Body of pancreas (tissue), 4 donors: ENCODE results near the gene RILPL1. TPM values are rescaled to one million over a fixed set of nuclear protein-coding genes. Genes with fewer than 3 reads are reported as not detected.
"Not testable (repeated sequence)": the region's sequence is repeated elsewhere in the genome, so short reads cannot be mapped to it uniquely, and the experiment has no call there.

Experiments
- ATAC-seq: fragments of 150-250 bp; one replicate; pipeline ENCODE4 v1.9.1; 2016
- DNase-seq, 4 donors: peaks; one replicate each; pipeline ENCODE4 v3.0.0-alpha.2; 2019
- H3K27ac ChIP-seq, 4 donors: fragments of 200-600 bp; sonication (generic); 1 replicate in 3 of 4; 2 replicates in 1 of 4; pipeline versions ENCODE4 v1.5.1 to v1.6.1; 2016 to 2019; ENCODE audit warnings: mild to moderate bottlenecking in 1 of 4, mixed read lengths in 1 of 4, moderate library complexity in 1 of 4
- H3K27me3 ChIP-seq, 2 donors: fragments of 200-600 bp; sonication (generic); one replicate each; pipeline ENCODE4 v1.6.0; 2016; ENCODE audit warnings: mild to moderate bottlenecking in 1 of 2
- H3K36me3 ChIP-seq, 2 donors: fragments of 200-600 bp; sonication (generic); replicated peaks in 1 of 2; 2 replicates each; pipeline ENCODE4 v1.5.1; 2016; ENCODE audit warnings: low read depth in 2 of 2; ENCODE audit not compliant: insufficient read depth in 1 of 2
- H3K4me1 ChIP-seq: fragments of 200-600 bp; sonication (generic); one replicate; pipeline ENCODE4 v1.6.0; 2016
- H3K4me3 ChIP-seq, 2 donors: fragments of 200-600 bp; sonication (generic); 1 replicate in 1 of 2; 2 replicates in 1 of 2; pipeline ENCODE4 v1.5.1; 2016 to 2019
- H3K9me3 ChIP-seq, 3 donors: fragments of 200-600 bp; sonication (generic); 1 replicate in 2 of 3; 2 replicates in 1 of 3; pipeline ENCODE4 v1.5.1; 2016
- POLR2A ChIP-seq, 3 donors: fragments of 450-650 bp; IDR thresholded peaks; one replicate each; pipeline ENCODE4 v1.6.1; 2016; ENCODE audit warnings: antibody characterized with exemption in 3 of 3, mild to moderate bottlenecking in 2 of 3
- WGBS, 2 donors: methylation state at CpG; one replicate each; pipeline ENCODE4 v1.1.5; 2017; 5-methylcytosine and 5-hydroxymethylcytosine counted together
- intact Hi-C: fragments of 100-400 bp; cut with DNase I; formaldehyde crosslinking; loops from one replicate; pipeline ENCODE4 v1.15.1; 2023
- total RNA-seq, 2 donors: library from RNA; depleted of rRNA; stranded (reverse); fragments of >200 nt; gene quantifications; one replicate each; pipeline ENCODE4 v1.1.0, GENCODE V29; 2016
- TF ChIP-seq, protein P1 (sequence below), 7 experiments: fragments of 450-650 bp in 4 of 7; fragments of 200-600 bp in 3 of 7; sonication (generic) in 3 of 7; IDR thresholded peaks; one replicate each; pipeline ENCODE4 v1.5.1; 2016 to 2019; ENCODE audit warnings: antibody characterized with exemption in 7 of 7

RILPL1 gene, protein sequence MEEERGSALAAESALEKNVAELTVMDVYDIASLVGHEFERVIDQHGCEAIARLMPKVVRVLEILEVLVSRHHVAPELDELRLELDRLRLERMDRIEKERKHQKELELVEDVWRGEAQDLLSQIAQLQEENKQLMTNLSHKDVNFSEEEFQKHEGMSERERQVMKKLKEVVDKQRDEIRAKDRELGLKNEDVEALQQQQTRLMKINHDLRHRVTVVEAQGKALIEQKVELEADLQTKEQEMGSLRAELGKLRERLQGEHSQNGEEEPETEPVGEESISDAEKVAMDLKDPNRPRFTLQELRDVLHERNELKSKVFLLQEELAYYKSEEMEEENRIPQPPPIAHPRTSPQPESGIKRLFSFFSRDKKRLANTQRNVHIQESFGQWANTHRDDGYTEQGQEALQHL
- total RNA-seq: 1 to 10 TPM; 4.3 to 4.9 TPM

DNA sequence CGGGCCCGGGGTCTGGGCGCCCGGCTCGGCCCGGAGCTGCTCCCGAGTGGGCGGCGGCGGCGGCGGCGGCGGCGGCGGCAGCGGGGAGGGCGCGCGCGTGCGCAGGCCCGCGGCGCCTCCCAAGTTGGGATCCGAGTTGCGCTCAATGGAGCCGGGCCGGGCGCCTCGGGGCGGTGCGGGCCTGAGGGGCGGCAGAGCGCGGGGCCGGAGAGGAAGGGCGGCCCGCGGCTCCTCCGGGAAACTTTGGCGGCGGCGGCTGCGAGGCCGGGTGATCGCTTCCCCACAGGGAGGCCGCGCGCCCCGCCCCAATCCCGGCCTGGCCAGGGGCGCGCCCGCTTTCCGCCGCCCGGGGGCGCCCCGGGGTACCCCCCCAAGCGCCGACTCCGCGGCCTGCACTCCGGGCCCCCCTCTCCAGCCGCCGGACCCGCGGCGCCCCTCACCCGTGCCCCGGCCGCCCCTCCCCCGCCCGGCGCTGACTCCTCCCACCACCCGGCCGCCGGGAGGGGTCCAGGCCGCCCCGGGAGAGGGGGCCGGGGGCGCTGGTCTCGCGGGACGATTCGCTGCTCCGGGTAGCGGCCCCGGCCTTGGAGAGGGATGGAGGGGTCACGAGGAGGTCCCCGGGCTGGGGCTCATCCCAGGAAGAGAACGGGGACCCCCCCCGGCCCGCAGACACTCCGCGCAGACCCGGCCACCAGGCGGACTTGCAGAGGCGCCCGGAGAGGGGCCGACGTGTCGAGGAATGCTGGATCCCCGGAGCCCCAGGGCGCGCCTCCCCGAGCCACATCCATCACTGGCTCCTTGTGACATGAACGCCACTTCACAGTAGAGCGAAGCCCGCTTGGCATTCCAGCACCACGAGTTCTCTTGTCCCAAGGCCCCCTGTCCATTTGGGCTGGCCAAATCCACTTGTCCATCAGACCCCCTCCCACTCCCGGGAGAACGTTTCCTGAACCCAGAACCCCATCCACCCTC is at the start of gene RILPL1:
Gene RILPL1 (minus strand): TSS at position 48 of the 972 bp plus-strand sequence. CDS start 237 bp downstream, outside the sequence.
- Histone ChIP-seq H3K4me3 (peak within 1 kb of the TSS; percentile 41 to 70), H3K4me1 (peaks cover 30% of the 10 kb centered on the region), H3K27me3 (no peaks in the 10 kb centered on the region), H3K36me3 (no peaks in the 10 kb centered on the region), H3K9me3 (no peaks in the 10 kb centered on the region), H3K27ac (peak within 1 kb of the TSS; percentile 27 to 79 (median 64))
- DNase-seq (peak; percentile 23 to 52 (median 42)), ATAC-seq (peak; percentile 76)
- 0 to 1% methylated on average over 6 to 70 of the region's 114 CpGs for WGBS, 2 donors
- intact Hi-C loops: no loop called here
- peak in 1 of 3 donors; percentile 31 for TF ChIP-seq POLR2A (IDR thresholded peaks at IDR 0.05)
- TF ChIP-seq, protein P1, sequence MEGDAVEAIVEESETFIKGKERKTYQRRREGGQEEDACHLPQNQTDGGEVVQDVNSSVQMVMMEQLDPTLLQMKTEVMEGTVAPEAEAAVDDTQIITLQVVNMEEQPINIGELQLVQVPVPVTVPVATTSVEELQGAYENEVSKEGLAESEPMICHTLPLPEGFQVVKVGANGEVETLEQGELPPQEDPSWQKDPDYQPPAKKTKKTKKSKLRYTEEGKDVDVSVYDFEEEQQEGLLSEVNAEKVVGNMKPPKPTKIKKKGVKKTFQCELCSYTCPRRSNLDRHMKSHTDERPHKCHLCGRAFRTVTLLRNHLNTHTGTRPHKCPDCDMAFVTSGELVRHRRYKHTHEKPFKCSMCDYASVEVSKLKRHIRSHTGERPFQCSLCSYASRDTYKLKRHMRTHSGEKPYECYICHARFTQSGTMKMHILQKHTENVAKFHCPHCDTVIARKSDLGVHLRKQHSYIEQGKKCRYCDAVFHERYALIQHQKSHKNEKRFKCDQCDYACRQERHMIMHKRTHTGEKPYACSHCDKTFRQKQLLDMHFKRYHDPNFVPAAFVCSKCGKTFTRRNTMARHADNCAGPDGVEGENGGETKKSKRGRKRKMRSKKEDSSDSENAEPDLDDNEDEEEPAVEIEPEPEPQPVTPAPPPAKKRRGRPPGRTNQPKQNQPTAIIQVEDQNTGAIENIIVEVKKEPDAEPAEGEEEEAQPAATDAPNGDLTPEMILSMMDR (IDR thresholded peaks at IDR 0.05): peak in 6 of 7 experiments; percentile 18 to 39 (median 31)

DNA sequence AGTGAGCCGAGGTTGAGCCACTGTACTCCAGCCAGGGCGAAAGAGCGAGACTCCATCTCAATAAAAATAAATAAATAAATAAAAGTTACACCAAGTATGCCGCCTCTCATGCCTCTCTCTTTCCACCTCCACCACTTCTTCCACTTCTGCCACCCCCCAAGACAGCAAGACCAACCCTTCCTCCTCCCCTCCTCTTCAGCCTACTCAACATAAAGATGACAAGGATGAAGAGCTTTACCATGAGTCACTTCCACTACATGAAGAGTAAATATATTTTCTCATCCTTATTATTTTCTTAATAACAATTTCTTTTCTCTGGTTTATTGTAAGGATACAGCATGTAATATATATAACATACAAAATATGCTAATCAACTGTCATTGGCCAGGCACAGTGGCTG is 47.3 kb upstream of the RILPL1 start:
- H3K27me3 ChIP-seq: no peaks in the 10 kb centered on the region
- 97 to 98% methylated on average over 4 of the region's 4 CpGs for WGBS, 2 donors
- H3K4me1 ChIP-seq: peaks cover 29% of the 10 kb centered on the region
- intact Hi-C loops: no loop called here
- DNase-seq (no peak), ATAC-seq (no peak)
- H3K27ac ChIP-seq: no peak overlapping the region
- no peaks in the 10 kb centered on the region for H3K36me3 ChIP-seq
- TF ChIP-seq POLR2A (IDR thresholded peaks at IDR 0.05): peak in 1 of 3 donors; percentile 2
- TF ChIP-seq, protein P1 (IDR thresholded peaks at IDR 0.05): no peak
- H3K9me3 ChIP-seq: no peaks in the 10 kb centered on the region
- no peak overlapping the region for H3K4me3 ChIP-seq

DNA sequence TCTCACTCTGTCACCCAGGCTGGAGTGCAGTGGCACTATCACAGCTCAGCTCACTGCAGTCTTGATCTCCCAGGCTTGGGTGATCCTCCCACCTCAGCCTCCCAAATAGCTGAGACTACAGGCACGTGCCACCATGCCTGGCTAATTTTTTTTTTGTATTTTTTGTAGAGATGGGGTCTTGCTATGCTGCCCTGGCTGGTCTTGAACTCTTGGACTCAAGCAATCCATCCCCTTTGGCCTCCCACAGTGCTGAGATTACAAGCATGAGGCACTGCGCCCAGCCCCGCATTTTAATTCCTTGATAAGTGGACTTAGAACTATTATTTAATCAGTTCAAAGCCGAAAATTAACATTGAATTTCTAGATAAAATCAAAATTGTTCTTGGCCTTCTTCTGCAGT is 45.3 kb upstream of the RILPL1 start:
- not testable (repeated sequence) for H3K27me3 ChIP-seq, H3K27ac ChIP-seq, H3K4me3 ChIP-seq, H3K36me3 ChIP-seq, ATAC-seq, DNase-seq, H3K9me3 ChIP-seq
- intact Hi-C loops: loop anchor here (10.0 kb wide), 1 partner anchor 314 kb away; no protein-coding TSS in a partner anchor
- H3K4me1 ChIP-seq: peaks cover 22% of the 10 kb centered on the region
- WGBS, 2 donors: 88 to 94% methylated on average over 4 of the region's 4 CpGs

DNA sequence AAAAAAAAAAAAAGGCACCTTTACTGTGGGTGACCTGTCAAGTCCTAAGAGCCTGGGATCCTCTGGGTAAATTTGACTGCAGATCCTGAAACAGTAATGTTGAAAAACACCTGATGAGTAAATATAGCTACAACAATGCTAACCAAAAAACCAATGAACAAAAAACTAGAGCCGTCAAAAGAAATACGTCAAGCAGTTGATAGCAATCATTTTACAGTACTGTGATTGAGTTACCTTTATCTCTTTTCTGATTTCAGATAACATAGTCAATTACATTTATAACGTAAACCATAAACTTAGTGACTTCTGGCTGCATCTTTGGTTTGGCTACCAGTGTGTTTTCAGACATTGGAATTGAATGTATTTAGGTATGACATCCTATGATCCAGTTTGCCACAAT is 44.7 kb upstream of the RILPL1 start:
- intact Hi-C loops: loop anchor here (10.0 kb wide), 1 partner anchor 313 kb away; no protein-coding TSS in a partner anchor
- no peak for TF ChIP-seq POLR2A (IDR thresholded peaks at IDR 0.05)
- TF ChIP-seq, protein P1 (IDR thresholded peaks at IDR 0.05): no peak

DNA sequence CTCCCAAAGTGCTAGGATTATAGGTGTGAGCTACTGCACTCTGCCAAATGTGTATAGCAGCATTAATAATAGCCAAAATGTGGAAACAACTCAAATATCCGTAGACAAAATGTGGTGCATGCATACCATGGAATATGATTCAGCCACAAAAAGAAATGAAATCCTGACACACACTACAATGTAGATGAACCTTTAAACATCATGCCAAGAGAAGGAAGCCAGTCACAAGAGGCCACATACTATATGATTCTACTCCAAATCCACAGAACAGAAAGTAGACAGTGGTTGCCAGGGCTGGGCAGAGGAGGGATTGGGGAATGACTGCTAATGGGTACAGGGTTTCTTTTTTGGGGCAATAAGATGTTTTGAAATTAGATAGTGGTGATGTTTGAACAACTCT is 43.1 kb upstream of the RILPL1 start:
- ATAC-seq (no peak), DNase-seq (no peak)

More for the DNA sequence above, 44.7 kb upstream of the RILPL1 start:
- no peak overlapping the region for H3K4me3 ChIP-seq
- ATAC-seq: no peak
- H3K9me3 ChIP-seq: no peaks in the 10 kb centered on the region
- H3K27ac ChIP-seq: no peak overlapping the region
- DNase-seq: no peak
- 82% methylated on average over 3 of the region's 3 CpGs for WGBS, 2 donors
- no peaks in the 10 kb centered on the region for H3K36me3 ChIP-seq
- no peaks in the 10 kb centered on the region for H3K27me3 ChIP-seq
- H3K4me1 ChIP-seq: peaks cover 20% of the 10 kb centered on the region

More for the DNA sequence above, 43.1 kb upstream of the RILPL1 start:
- no peaks in the 10 kb centered on the region for H3K36me3 ChIP-seq
- H3K4me1 ChIP-seq: peaks cover 4% of the 10 kb centered on the region
- no peaks in the 10 kb centered on the region for H3K27me3 ChIP-seq
- intact Hi-C loops: loop anchor here (10.0 kb wide), 1 partner anchor 312 kb away; no protein-coding TSS in a partner anchor
- no peak overlapping the region for H3K27ac ChIP-seq
- no peak overlapping the region for H3K4me3 ChIP-seq
- H3K9me3 ChIP-seq: no peaks in the 10 kb centered on the region
- 81 to 90% methylated on average over 1 of the region's 1 CpG for WGBS, 2 donors
- TF ChIP-seq POLR2A (IDR thresholded peaks at IDR 0.05): no peak
- TF ChIP-seq, protein P1 (IDR thresholded peaks at IDR 0.05): no peak
